ENCODE measurements around the gene ASPN. TPM values are rescaled to one million over a fixed set of nuclear protein-coding genes. Genes with fewer than 3 reads are reported as not detected.

The ASPN gene
- under 1 TPM in 1 of 6 donors, not detected in 5; 0.12 TPM for polyA plus RNA-seq (ENCODE audit: low read depth in 6 of 6)

GRCh38 chr9:92482329-92482728 lies at the start of gene ASPN:
TSS of gene ASPN (minus strand) at chr9:92482506.
- no peaks in the 10 kb centered on the region for H3K9me3 Mint-ChIP-seq
- no peaks in the 10 kb centered on the region for H3K27me3 Mint-ChIP-seq
- H3K27ac Mint-ChIP-seq: no peak within 1 kb of the TSS
- ATAC-seq (ENCODE audit: low read depth in 2 of 2) (no peak), DNase-seq (no peak)
- no peaks in the 10 kb centered on the region for H3K36me3 Mint-ChIP-seq
- H3K4me3 Mint-ChIP-seq: no peak within 1 kb of the TSS
- H3K4me1 Mint-ChIP-seq: no peaks in the 10 kb centered on the region

- peaks cover 0 to 7% (median 6%) of the 10 kb centered on the region in 3 donors for H3K4me1 Mint-ChIP-seq
Observed at GRCh38 chr9:92530893-92531292, 48.6 kb upstream of the ASPN start.

GRCh38 chr9:92529124-92529523 lies 46.8 kb upstream of the ASPN start:
- Mint-ChIP-seq H3K4me3 (no peak overlapping the region), H3K27ac (no peak overlapping the region)

More at GRCh38 chr9:92530893-92531292, 48.6 kb upstream of the ASPN start:
- no peak for DNase-seq
- Mint-ChIP-seq H3K27ac (no peak overlapping the region), H3K4me3 (no peak overlapping the region), H3K36me3 (peaks cover 0 to 16% of the 10 kb centered on the region in 2 donors), H3K27me3 (no peaks in the 10 kb centered on the region), H3K9me3 (peaks cover 3 to 12% (median 7%) of the 10 kb centered on the region in 7 donors)
- ATAC-seq (ENCODE audit: low read depth in 2 of 2): no peak

GRCh38 chr9:92528522-92528849 lies 46.2 kb upstream of the ASPN start:
- Mint-ChIP-seq H3K4me3 (no peak overlapping the region), H3K27me3 (no peaks in the 10 kb centered on the region), H3K9me3 (peaks cover 3 to 11% (median 7%) of the 10 kb centered on the region in 7 donors), H3K36me3 (peaks cover 0 to 14% of the 10 kb centered on the region in 2 donors), H3K4me1 (no peaks in the 10 kb centered on the region), H3K27ac (no peak overlapping the region)
- DNase-seq: no peak
- ATAC-seq (ENCODE audit: low read depth in 2 of 2): no peak

More at GRCh38 chr9:92529124-92529523, 46.8 kb upstream of the ASPN start:
- DNase-seq: no peak
- no peak for ATAC-seq (ENCODE audit: low read depth in 2 of 2)
- peaks cover 3 to 12% (median 7%) of the 10 kb centered on the region in 7 donors for H3K9me3 Mint-ChIP-seq
- H3K4me1 Mint-ChIP-seq: peaks cover 0 to 3% (median 2%) of the 10 kb centered on the region in 3 donors
- H3K27me3 Mint-ChIP-seq: no peaks in the 10 kb centered on the region
- H3K36me3 Mint-ChIP-seq: peaks cover 0 to 16% of the 10 kb centered on the region in 2 donors

GRCh38 chr9:92527832-92528521 lies 45.7 kb upstream of the ASPN start:
- Mint-ChIP-seq H3K27me3 (no peaks in the 10 kb centered on the region), H3K36me3 (peaks cover 0 to 9% of the 10 kb centered on the region in 2 donors), H3K4me1 (no peaks in the 10 kb centered on the region), H3K9me3 (peaks cover 3 to 11% (median 6%) of the 10 kb centered on the region in 7 donors), H3K27ac (peak overlapping the region in 1 of 6 donors; percentile 49), H3K4me3 (no peak overlapping the region)
- DNase-seq (no peak), ATAC-seq (ENCODE audit: low read depth in 2 of 2) (no peak)

- H3K4me3 Mint-ChIP-seq: no peak overlapping the region
- H3K36me3 Mint-ChIP-seq: peaks cover 0 to 4% of the 10 kb centered on the region in 2 donors
- no peaks in the 10 kb centered on the region for H3K4me1 Mint-ChIP-seq
- H3K9me3 Mint-ChIP-seq: peaks cover 2 to 8% (median 4%) of the 10 kb centered on the region in 7 donors
- ATAC-seq (ENCODE audit: low read depth in 2 of 2): no peak
- H3K27me3 Mint-ChIP-seq: no peaks in the 10 kb centered on the region
- H3K27ac Mint-ChIP-seq: no peak overlapping the region
- DNase-seq: no peak
Observed at GRCh38 chr9:92527291-92527828, 45.1 kb upstream of the ASPN start.

- H3K27me3 Mint-ChIP-seq: no peaks in the 10 kb centered on the region
- no peak overlapping the region for H3K4me3 Mint-ChIP-seq
- no peaks in the 10 kb centered on the region for H3K4me1 Mint-ChIP-seq
- ATAC-seq (ENCODE audit: low read depth in 2 of 2): no peak
- no peaks in the 10 kb centered on the region for H3K9me3 Mint-ChIP-seq
- H3K27ac Mint-ChIP-seq: peak overlapping the region in 1 of 6 donors; percentile 47
- H3K36me3 Mint-ChIP-seq: no peaks in the 10 kb centered on the region
- DNase-seq: no peak
Observed at GRCh38 chr9:92525306-92525705, 43.0 kb upstream of the ASPN start.

- no peaks in the 10 kb centered on the region for H3K27me3 Mint-ChIP-seq
- DNase-seq: no peak
- no peak for ATAC-seq (ENCODE audit: low read depth in 2 of 2)
- no peaks in the 10 kb centered on the region for H3K9me3 Mint-ChIP-seq
- no peaks in the 10 kb centered on the region for H3K36me3 Mint-ChIP-seq
- H3K4me1 Mint-ChIP-seq: no peaks in the 10 kb centered on the region
- H3K4me3 Mint-ChIP-seq: no peak overlapping the region
- no peak overlapping the region for H3K27ac Mint-ChIP-seq
Observed at GRCh38 chr9:92524881-92525280, 42.6 kb upstream of the ASPN start.

GRCh38 chr9:92522983-92523970 lies 41.0 kb upstream of the ASPN start:
- Mint-ChIP-seq H3K4me3 (no peak overlapping the region), H3K27me3 (no peaks in the 10 kb centered on the region), H3K27ac (peak overlapping the region in 1 of 6 donors; percentile 33), H3K9me3 (peaks cover 0 to 2% (median 0%) of the 10 kb centered on the region in 7 donors), H3K4me1 (no peaks in the 10 kb centered on the region), H3K36me3 (no peaks in the 10 kb centered on the region)
- ATAC-seq (ENCODE audit: low read depth in 2 of 2) (no peak), DNase-seq (no peak)

GRCh38 chr9:92520837-92521236 lies 38.5 kb upstream of the ASPN start:
- H3K9me3 Mint-ChIP-seq: peaks cover 0 to 2% (median 0%) of the 10 kb centered on the region in 7 donors
- no peaks in the 10 kb centered on the region for H3K27me3 Mint-ChIP-seq
- H3K4me3 Mint-ChIP-seq: no peak overlapping the region
- H3K27ac Mint-ChIP-seq: no peak overlapping the region
- no peaks in the 10 kb centered on the region for H3K4me1 Mint-ChIP-seq
- ATAC-seq (ENCODE audit: low read depth in 2 of 2) (no peak), DNase-seq (no peak)
- H3K36me3 Mint-ChIP-seq: no peaks in the 10 kb centered on the region

- DNase-seq: no peak
- no peak overlapping the region for H3K27ac Mint-ChIP-seq
- no peak for ATAC-seq (ENCODE audit: low read depth in 2 of 2)
- H3K27me3 Mint-ChIP-seq: no peaks in the 10 kb centered on the region
- no peaks in the 10 kb centered on the region for H3K36me3 Mint-ChIP-seq
- peaks cover 0 to 2% (median 0%) of the 10 kb centered on the region in 7 donors for H3K9me3 Mint-ChIP-seq
- H3K4me3 Mint-ChIP-seq: no peak overlapping the region
- no peaks in the 10 kb centered on the region for H3K4me1 Mint-ChIP-seq
Observed at GRCh38 chr9:92518199-92518598, 35.9 kb upstream of the ASPN start.

- Mint-ChIP-seq H3K4me1 (no peaks in the 10 kb centered on the region), H3K27me3 (no peaks in the 10 kb centered on the region), H3K27ac (no peak overlapping the region), H3K9me3 (peaks cover 0 to 2% (median 0%) of the 10 kb centered on the region in 7 donors), H3K4me3 (no peak overlapping the region), H3K36me3 (no peaks in the 10 kb centered on the region)
- ATAC-seq (ENCODE audit: low read depth in 2 of 2) (no peak), DNase-seq (no peak)
Observed at GRCh38 chr9:92517046-92517445, 34.7 kb upstream of the ASPN start.

GRCh38 chr9:92516521-92516920 lies 34.2 kb upstream of the ASPN start:
- ATAC-seq (ENCODE audit: low read depth in 2 of 2): no peak
- Mint-ChIP-seq H3K27ac (no peak overlapping the region), H3K36me3 (no peaks in the 10 kb centered on the region), H3K4me3 (no peak overlapping the region), H3K27me3 (no peaks in the 10 kb centered on the region), H3K9me3 (peaks cover 0 to 2% (median 0%) of the 10 kb centered on the region in 7 donors), H3K4me1 (no peaks in the 10 kb centered on the region)
- DNase-seq: no peak

All from naive B cell (primary cell).